ENCODE measurements around the gene DLG2.

The DLG2 gene

DNA sequence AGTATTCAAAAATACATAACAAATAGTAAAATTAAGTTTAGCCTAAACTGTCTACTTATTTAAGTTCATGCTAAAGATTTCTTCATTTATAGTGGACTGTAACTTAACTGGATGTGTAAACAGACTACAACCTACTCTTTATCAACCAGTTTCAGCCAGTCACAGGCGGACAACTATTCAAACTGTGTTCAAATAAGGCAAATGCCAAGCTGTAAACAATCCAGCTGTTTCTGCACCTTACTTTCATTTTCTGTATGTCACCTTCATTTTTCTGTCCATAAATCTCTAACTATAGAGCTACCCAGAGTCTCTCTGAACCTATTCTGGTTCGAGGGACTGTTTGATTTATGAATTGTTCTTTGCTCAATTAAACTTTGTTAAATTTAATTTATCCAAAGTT, 992.8 kb downstream of the DLG2 start:
- Mint-ChIP-seq H3K27me3 (ENCODE audit: low read depth) (no peaks in the 10 kb centered on the region), H3K4me3 (no peak overlapping the region), H3K4me1 (no peaks in the 10 kb centered on the region), H3K9me3 (no peaks in the 10 kb centered on the region), H3K36me3 (ENCODE audit: low read depth) (no peaks in the 10 kb centered on the region), H3K27ac (no peak overlapping the region)
- TF ChIP-seq, protein P1, sequence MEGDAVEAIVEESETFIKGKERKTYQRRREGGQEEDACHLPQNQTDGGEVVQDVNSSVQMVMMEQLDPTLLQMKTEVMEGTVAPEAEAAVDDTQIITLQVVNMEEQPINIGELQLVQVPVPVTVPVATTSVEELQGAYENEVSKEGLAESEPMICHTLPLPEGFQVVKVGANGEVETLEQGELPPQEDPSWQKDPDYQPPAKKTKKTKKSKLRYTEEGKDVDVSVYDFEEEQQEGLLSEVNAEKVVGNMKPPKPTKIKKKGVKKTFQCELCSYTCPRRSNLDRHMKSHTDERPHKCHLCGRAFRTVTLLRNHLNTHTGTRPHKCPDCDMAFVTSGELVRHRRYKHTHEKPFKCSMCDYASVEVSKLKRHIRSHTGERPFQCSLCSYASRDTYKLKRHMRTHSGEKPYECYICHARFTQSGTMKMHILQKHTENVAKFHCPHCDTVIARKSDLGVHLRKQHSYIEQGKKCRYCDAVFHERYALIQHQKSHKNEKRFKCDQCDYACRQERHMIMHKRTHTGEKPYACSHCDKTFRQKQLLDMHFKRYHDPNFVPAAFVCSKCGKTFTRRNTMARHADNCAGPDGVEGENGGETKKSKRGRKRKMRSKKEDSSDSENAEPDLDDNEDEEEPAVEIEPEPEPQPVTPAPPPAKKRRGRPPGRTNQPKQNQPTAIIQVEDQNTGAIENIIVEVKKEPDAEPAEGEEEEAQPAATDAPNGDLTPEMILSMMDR (IDR thresholded peaks at IDR 0.05; ENCODE audit: unreplicated experiment in 3 of 3): no peak

DNA sequence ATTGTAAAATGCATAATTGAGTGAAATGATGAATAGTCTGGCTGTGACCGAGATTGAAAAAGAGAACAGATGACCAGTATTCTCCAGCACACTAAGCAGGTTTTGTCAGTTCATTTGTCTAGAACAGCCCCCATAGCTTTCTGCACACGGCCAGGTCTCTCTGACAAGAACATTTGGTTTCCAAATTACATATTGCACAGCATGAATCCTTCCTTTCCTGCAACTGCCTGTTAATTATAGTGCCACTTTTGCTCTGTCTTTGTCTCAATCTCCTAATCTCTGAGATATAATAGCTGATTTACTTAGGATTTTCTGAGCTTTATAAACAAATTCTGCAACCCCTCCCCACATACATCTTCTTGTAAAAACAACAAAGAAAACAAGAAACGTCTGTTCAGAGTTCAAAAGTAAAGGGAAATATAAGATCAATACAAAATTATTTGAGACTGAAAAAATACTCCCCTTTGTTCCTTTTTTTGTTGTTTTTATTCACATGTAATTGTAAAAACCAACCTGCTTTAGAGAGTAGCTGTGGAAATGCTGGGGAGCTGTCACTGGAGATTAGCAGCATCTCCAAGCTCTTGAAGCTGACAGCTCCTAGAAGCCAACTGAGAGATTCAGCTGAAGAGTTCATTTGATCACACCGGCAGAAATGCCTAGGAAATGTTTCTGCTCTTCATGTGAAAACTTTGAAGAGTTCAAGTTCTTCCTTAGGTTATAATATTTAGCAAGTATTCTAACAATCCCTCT, 998.1 kb downstream of the DLG2 start:
- TF ChIP-seq, protein P1 (IDR thresholded peaks at IDR 0.05; ENCODE audit: unreplicated experiment in 3 of 3): no peak
- Mint-ChIP-seq H3K4me3 (no peak overlapping the region), H3K27ac (no peak overlapping the region), H3K27me3 (ENCODE audit: low read depth) (no peaks in the 10 kb centered on the region), H3K9me3 (no peaks in the 10 kb centered on the region), H3K36me3 (ENCODE audit: low read depth) (no peaks in the 10 kb centered on the region), H3K4me1 (no peaks in the 10 kb centered on the region)

DNA sequence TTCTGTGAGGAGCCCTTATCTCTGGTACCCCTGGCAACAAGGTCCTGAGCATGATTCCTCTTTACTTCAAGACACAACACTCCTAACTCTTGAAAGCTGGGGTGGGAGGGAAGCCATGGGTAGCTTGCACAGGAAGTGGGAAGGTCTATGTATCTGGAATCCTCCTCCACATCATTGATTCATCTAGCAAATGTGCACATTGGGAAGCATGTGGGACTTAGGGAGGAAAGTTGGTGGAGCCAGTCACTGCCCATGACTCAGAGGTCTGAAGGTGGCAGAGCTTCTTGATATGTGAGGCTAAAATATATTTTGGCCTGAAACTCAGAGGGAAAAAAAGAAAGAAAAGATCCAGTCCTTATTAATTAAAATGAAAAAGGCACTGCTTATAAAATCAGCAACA, 1000.9 kb downstream of the DLG2 start:
- no peaks in the 10 kb centered on the region for H3K36me3 Mint-ChIP-seq (ENCODE audit: low read depth)
- no peaks in the 10 kb centered on the region for H3K4me1 Mint-ChIP-seq
- no peak overlapping the region for H3K27ac Mint-ChIP-seq
- H3K9me3 Mint-ChIP-seq: no peaks in the 10 kb centered on the region
- H3K27me3 Mint-ChIP-seq (ENCODE audit: low read depth): no peaks in the 10 kb centered on the region
- TF ChIP-seq, protein P1 (IDR thresholded peaks at IDR 0.05; ENCODE audit: unreplicated experiment in 3 of 3): no peak
- H3K4me3 Mint-ChIP-seq: no peak overlapping the region

DNA sequence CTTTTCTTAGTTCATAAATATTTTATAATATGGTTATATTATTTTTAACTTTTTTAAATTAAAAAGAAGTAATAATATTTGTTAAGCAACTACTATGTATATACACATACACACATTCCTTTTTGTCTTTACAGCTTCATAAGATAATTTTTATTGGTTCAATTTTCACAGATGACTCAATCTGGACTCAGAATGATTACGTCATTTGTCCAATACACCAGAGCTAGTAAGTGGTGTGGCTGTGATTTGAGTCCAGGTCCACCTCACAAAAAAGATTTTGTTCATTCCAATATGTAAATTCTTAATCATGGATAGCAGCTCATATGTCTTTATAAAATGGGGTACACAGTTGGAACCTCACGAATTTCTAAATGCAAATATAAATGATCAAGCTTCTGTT, 1014.5 kb downstream of the DLG2 start:
- no peaks in the 10 kb centered on the region for H3K4me1 Mint-ChIP-seq
- H3K27me3 Mint-ChIP-seq (ENCODE audit: low read depth): no peaks in the 10 kb centered on the region
- TF ChIP-seq, protein P1 (IDR thresholded peaks at IDR 0.05; ENCODE audit: unreplicated experiment in 3 of 3): no peak
- H3K4me3 Mint-ChIP-seq: no peak overlapping the region
- H3K9me3 Mint-ChIP-seq: no peaks in the 10 kb centered on the region
- H3K27ac Mint-ChIP-seq: no peak overlapping the region
- no peaks in the 10 kb centered on the region for H3K36me3 Mint-ChIP-seq (ENCODE audit: low read depth)

DNA sequence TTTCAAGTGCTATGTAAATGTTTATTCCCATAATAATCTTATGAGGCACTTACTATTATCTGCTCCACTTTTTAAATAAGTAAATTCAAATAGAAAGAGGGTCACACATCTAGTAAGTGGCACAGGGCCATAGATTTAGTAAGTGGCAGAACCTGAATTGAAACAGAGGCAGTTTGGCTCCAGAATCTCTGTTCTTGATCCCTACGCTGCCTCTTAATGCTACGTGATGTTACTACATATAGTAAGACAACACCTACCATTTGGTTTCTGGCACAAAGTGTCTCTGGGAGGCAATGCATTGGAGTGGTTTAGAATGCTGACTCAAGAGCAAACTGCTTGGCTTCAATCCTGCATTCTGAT, 1018.3 kb downstream of the DLG2 start:
- no peaks in the 10 kb centered on the region for H3K27me3 Mint-ChIP-seq (ENCODE audit: low read depth)
- H3K4me3 Mint-ChIP-seq: no peak overlapping the region
- TF ChIP-seq, protein P1 (IDR thresholded peaks at IDR 0.05; ENCODE audit: unreplicated experiment in 3 of 3): no peak
- no peak overlapping the region for H3K27ac Mint-ChIP-seq
- no peaks in the 10 kb centered on the region for H3K9me3 Mint-ChIP-seq
- no peaks in the 10 kb centered on the region for H3K36me3 Mint-ChIP-seq (ENCODE audit: low read depth)
- H3K4me1 Mint-ChIP-seq: no peaks in the 10 kb centered on the region

Measured in nephron (organoid).